SK-N-SH treated with all-trans-retinoic acid at 6 μM for 48 hours (cell line): ENCODE results near the gene IFI27L2.

Experiments used
- ATAC-seq: fragments of 200-7000 bp; cut with Tn5 transposase; 3 replicates; pipeline ENCODE4 v1.9.1; 2020; ENCODE audit warnings: mild to moderate bottlenecking, moderate library complexity
- ARNTL ChIP-seq: fragments of 450-650 bp; formaldehyde crosslinking; IDR thresholded peaks from 2 replicates; pipeline ENCODE4 v1.5.0; 2020; ENCODE audit warnings: low read depth, mild to moderate bottlenecking, moderate library complexity, borderline replicate concordance
- BACH2 ChIP-seq: fragments of 250-450 bp; sonication (Bioruptor Pico); IDR thresholded peaks from 2 replicates; pipeline ENCODE4 v1.9.0; 2021; ENCODE audit warnings: mild to moderate bottlenecking, borderline replicate concordance
- CSDC2 ChIP-seq: fragments of 250-450 bp; sonication (Bioruptor Pico); IDR thresholded peaks from 2 replicates; pipeline ENCODE4 v1.5.0; 2020; ENCODE audit warnings: mild to moderate bottlenecking, moderate library complexity
- ESRRG ChIP-seq: fragments of 250-450 bp; sonication (Bioruptor Pico); IDR thresholded peaks from 2 replicates; pipeline ENCODE4 v1.6.1; 2021; ENCODE audit warnings: mild to moderate bottlenecking
- GLIS3 ChIP-seq: fragments of 250-450 bp; sonication (Bioruptor Pico); IDR thresholded peaks from 2 replicates; pipeline ENCODE4 v1.5.0; 2020; ENCODE audit warnings: mild to moderate bottlenecking, moderate library complexity
- ISL1 ChIP-seq: fragments of 250-450 bp; sonication (Bioruptor Pico); IDR thresholded peaks from 2 replicates; pipeline ENCODE4 v2.1.2; 2022; ENCODE audit warnings: mild to moderate bottlenecking, moderate library complexity
- OSR1 ChIP-seq: fragments of 250-450 bp; sonication (Bioruptor Pico); IDR thresholded peaks from 2 replicates; pipeline ENCODE4 v1.8.0; 2022; ENCODE audit warnings: moderate library complexity, mild to moderate bottlenecking, inconsistent platforms
- PPARA ChIP-seq: fragments of 250-450 bp; sonication (Bioruptor Pico); IDR thresholded peaks from 2 replicates; pipeline ENCODE4 v1.5.0; 2020; ENCODE audit warnings: mild to moderate bottlenecking, borderline replicate concordance
- RARB ChIP-seq: fragments of 250-450 bp; sonication (Bioruptor Pico); IDR thresholded peaks from 2 replicates; pipeline ENCODE4 v1.8.0; 2021; ENCODE audit warnings: mild to moderate bottlenecking, moderate library complexity
- SNAI2 ChIP-seq: fragments of 250-450 bp; sonication (Bioruptor Pico); IDR thresholded peaks from 2 replicates; pipeline ENCODE4 v1.5.0; 2020; ENCODE audit warnings: mild to moderate bottlenecking, moderate library complexity
- TOX ChIP-seq: fragments of 250-450 bp; sonication (Bioruptor Pico); IDR thresholded peaks from 2 replicates; pipeline ENCODE4 v1.8.0; 2021; ENCODE audit warnings: mild to moderate bottlenecking, moderate library complexity, borderline replicate concordance
- ZFP3 ChIP-seq: fragments of 250-450 bp; sonication (Bioruptor Pico); IDR thresholded peaks from 2 replicates; pipeline ENCODE4 v1.5.0; 2020; ENCODE audit warnings: mild to moderate bottlenecking, moderate library complexity
- ZFP30 ChIP-seq: fragments of 450-650 bp; formaldehyde crosslinking; IDR thresholded peaks from 2 replicates; pipeline ENCODE4 v1.5.0; 2022; ENCODE audit warnings: mild to moderate bottlenecking, moderate library complexity
- ZNF565 ChIP-seq: fragments of 450-650 bp; formaldehyde crosslinking; conservative IDR thresholded peaks from 2 replicates; pipeline ENCODE4 v1.5.0; 2020; ENCODE audit warnings: low read depth, mild to moderate bottlenecking, moderate library complexity
- ZNF8 ChIP-seq: fragments of 450-650 bp; formaldehyde crosslinking; IDR thresholded peaks from 2 replicates; pipeline ENCODE4 v1.5.0; 2020; ENCODE audit warnings: mild to moderate bottlenecking, moderate library complexity
- TF ChIP-seq, protein P1 (sequence below): fragments of 250-450 bp; sonication (Bioruptor Pico); IDR thresholded peaks from 2 replicates; pipeline ENCODE4 v1.5.0; 2020; ENCODE audit warnings: mild to moderate bottlenecking, moderate library complexity
- TF ChIP-seq, protein P2 (sequence below): fragments of 250-450 bp; sonication (Bioruptor Pico); IDR thresholded peaks from 2 replicates; pipeline ENCODE4 v1.8.0; 2020; ENCODE audit warnings: mild to moderate bottlenecking, moderate library complexity, borderline replicate concordance
- TF ChIP-seq, protein P3 (sequence below): fragments of 250-450 bp; sonication (Bioruptor Pico); IDR thresholded peaks from 2 replicates; pipeline ENCODE4 v1.8.0; 2021; ENCODE audit warnings: low read depth, mild to moderate bottlenecking, moderate library complexity, borderline replicate concordance
- TF ChIP-seq, protein P4 (sequence below): fragments of 250-450 bp; sonication (Bioruptor Pico); IDR thresholded peaks from 2 replicates; pipeline ENCODE4 v1.5.1; 2021; ENCODE audit warnings: mild to moderate bottlenecking, moderate library complexity

The IFI27L2 gene

DNA sequence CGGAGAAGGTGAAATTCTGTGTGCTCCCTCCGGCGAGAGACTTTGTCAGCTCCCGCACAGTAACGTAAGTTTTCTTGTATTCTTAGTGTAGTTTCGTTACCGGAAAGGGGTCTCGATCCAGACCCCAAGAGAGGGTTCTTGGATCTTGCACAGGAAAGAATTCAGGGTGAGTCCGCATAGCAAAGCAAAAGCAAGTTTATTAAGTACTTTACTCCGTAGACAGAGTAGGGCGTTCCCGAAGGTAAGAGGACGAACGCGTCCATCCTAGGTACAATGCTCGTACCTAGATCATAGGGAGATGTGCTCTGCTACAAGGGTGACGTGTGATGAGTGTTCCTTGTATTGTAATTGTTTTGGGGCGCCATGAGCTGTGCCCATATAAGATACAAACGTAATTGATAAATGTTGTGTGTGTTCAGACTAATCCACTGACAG lies 48.0 kb downstream of the IFI27L2 start:
- no peak for TF ChIP-seq ESRRG (CRISPR knock-in tag)
- no peak for TF ChIP-seq ARNTL
- TF ChIP-seq PPARA (CRISPR knock-in tag) = no peak
- no peak for TF ChIP-seq ZFP30 (CRISPR knock-in tag)
- TF ChIP-seq, protein P1, sequence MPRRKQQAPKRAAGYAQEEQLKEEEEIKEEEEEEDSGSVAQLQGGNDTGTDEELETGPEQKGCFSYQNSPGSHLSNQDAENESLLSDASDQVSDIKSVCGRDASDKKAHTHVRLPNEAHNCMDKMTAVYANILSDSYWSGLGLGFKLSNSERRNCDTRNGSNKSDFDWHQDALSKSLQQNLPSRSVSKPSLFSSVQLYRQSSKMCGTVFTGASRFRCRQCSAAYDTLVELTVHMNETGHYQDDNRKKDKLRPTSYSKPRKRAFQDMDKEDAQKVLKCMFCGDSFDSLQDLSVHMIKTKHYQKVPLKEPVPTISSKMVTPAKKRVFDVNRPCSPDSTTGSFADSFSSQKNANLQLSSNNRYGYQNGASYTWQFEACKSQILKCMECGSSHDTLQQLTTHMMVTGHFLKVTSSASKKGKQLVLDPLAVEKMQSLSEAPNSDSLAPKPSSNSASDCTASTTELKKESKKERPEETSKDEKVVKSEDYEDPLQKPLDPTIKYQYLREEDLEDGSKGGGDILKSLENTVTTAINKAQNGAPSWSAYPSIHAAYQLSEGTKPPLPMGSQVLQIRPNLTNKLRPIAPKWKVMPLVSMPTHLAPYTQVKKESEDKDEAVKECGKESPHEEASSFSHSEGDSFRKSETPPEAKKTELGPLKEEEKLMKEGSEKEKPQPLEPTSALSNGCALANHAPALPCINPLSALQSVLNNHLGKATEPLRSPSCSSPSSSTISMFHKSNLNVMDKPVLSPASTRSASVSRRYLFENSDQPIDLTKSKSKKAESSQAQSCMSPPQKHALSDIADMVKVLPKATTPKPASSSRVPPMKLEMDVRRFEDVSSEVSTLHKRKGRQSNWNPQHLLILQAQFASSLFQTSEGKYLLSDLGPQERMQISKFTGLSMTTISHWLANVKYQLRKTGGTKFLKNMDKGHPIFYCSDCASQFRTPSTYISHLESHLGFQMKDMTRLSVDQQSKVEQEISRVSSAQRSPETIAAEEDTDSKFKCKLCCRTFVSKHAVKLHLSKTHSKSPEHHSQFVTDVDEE = no peak
- no peak for TF ChIP-seq TOX (CRISPR knock-in tag)
- no peak for TF ChIP-seq ISL1 (CRISPR knock-in tag)
- TF ChIP-seq, all 23 proteins: peak for 0
- ATAC-seq = peak; percentile 42

DNA sequence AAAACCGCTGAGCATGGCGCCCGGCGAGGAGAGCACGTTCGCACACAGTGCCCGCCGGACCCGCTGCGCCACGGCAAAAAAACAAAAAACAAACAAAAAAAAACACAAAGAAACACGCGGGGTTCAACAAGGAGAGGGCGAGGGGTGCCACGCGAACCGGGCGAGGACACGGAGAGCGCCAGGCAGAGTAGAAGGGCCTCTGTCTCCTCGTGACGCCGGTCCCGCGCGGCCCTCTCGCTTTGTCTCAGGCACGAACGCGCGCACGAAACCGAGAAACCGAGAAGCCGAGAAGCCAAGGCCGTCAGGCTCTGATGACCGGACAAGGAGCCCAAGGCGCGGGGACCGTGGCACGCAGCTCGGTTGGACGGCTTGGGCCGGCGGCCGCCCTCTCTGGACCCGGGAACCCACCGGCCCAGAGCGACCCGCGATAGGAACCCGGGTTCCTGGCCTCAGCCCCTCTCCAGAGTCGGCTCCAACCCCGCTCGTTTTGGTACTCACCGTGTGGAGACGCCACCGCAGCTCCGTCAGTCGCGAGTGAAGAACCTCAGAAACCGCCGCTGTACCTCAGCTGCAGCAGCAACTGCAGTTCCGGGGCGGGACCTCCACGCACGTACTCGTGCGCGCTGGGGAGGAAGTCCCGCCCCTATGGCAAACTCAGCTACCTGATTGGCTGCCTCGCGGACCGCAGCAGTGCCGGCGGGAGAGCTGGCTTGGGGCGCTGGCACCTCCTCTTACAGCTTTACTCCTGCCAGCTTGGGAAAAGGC lies 48.6 kb downstream of the IFI27L2 start, which contains the start of the genes DDX24 and IFI27L1:
TSS of gene DDX24 (minus strand) at position 582 of the 765 bp plus-strand sequence. CDS start 1,460 bp downstream, outside the sequence.
TSS of gene IFI27L1 (plus strand) at position 690 of the 765 bp plus-strand sequence. CDS start 15,628 bp downstream, outside the sequence.
- ATAC-seq = peak; percentile 99
- no peak for TF ChIP-seq ARNTL
- TF ChIP-seq GLIS3 (CRISPR knock-in tag) = no peak
- no peak for TF ChIP-seq ZFP30 (CRISPR knock-in tag)
- no peak for TF ChIP-seq ISL1 (CRISPR knock-in tag)
- no peak for TF ChIP-seq BACH2 (CRISPR knock-in tag)
- TF ChIP-seq ESRRG (CRISPR knock-in tag) = no peak
- no peak for TF ChIP-seq PPARA (CRISPR knock-in tag)
- no peak for TF ChIP-seq RARB (CRISPR knock-in tag)
- TF ChIP-seq TOX (CRISPR knock-in tag) = no peak
- no peak for TF ChIP-seq ZFP3 (CRISPR knock-in tag)

DNA sequence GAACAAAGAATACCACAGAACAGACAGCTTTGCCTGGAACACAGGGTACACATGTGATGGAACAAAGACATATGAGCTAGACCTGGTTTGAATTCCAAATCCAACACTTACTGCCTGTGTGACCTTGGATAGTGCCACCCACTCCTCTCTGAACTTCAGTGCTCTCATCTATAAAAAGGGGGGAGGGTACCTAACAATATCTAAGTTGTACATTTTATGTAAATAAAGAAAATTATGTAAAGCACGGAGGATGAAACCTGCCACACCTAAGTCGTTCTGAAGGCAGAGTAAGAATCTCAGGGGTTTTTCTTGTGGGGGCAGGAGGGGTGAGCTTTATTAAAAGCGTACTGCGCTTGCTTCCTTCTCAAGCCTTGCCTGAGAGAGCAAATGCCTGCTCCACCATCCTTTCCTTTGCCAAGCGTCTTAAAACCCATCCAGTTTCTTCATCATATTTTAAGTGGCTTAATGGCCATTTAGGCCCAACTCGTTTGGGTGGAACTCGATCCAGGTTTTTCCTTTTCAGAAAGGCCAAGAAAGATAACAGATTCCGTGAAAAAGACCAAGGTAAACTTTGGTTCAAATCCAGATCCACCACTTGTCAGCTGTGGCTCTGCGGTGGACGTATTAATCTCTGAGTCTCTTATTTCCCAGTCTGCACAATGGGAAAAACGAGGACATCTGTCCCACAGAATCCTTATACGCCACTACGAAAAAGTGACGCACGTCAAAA lies 49.3 kb downstream of the IFI27L2 start:
- no peak for ATAC-seq
- no peak for TF ChIP-seq PPARA (CRISPR knock-in tag)
- TF ChIP-seq ZNF8 (CRISPR knock-in tag) = no peak
- TF ChIP-seq, protein P2, sequence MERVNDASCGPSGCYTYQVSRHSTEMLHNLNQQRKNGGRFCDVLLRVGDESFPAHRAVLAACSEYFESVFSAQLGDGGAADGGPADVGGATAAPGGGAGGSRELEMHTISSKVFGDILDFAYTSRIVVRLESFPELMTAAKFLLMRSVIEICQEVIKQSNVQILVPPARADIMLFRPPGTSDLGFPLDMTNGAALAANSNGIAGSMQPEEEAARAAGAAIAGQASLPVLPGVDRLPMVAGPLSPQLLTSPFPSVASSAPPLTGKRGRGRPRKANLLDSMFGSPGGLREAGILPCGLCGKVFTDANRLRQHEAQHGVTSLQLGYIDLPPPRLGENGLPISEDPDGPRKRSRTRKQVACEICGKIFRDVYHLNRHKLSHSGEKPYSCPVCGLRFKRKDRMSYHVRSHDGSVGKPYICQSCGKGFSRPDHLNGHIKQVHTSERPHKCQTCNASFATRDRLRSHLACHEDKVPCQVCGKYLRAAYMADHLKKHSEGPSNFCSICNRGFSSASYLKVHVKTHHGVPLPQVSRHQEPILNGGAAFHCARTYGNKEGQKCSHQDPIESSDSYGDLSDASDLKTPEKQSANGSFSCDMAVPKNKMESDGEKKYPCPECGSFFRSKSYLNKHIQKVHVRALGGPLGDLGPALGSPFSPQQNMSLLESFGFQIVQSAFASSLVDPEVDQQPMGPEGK (CRISPR knock-in tag) = no peak
- TF ChIP-seq ARNTL = no peak
- TF ChIP-seq, protein P3, sequence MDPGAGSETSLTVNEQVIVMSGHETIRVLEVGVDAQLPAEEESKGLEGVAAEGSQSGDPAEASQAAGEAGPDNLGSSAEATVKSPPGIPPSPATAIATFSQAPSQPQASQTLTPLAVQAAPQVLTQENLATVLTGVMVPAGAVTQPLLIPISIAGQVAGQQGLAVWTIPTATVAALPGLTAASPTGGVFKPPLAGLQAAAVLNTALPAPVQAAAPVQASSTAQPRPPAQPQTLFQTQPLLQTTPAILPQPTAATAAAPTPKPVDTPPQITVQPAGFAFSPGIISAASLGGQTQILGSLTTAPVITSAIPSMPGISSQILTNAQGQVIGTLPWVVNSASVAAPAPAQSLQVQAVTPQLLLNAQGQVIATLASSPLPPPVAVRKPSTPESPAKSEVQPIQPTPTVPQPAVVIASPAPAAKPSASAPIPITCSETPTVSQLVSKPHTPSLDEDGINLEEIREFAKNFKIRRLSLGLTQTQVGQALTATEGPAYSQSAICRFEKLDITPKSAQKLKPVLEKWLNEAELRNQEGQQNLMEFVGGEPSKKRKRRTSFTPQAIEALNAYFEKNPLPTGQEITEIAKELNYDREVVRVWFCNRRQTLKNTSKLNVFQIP (CRISPR knock-in tag) = no peak
- TF ChIP-seq, protein P1 = no peak
- TF ChIP-seq ZFP30 (CRISPR knock-in tag) = no peak
- TF ChIP-seq ZNF565 (CRISPR knock-in tag) = no peak
- no peak for TF ChIP-seq GLIS3 (CRISPR knock-in tag)
- no peak for TF ChIP-seq CSDC2 (CRISPR knock-in tag)
- no peak for TF ChIP-seq ESRRG (CRISPR knock-in tag)
- TF ChIP-seq ZFP3 (CRISPR knock-in tag) = no peak
- no peak for TF ChIP-seq OSR1 (CRISPR knock-in tag)
- no peak for TF ChIP-seq TOX (CRISPR knock-in tag)
- TF ChIP-seq SNAI2 (CRISPR knock-in tag) = no peak
- no peak for TF ChIP-seq BACH2 (CRISPR knock-in tag)
- no peak for TF ChIP-seq RARB (CRISPR knock-in tag)
- TF ChIP-seq, protein P4, sequence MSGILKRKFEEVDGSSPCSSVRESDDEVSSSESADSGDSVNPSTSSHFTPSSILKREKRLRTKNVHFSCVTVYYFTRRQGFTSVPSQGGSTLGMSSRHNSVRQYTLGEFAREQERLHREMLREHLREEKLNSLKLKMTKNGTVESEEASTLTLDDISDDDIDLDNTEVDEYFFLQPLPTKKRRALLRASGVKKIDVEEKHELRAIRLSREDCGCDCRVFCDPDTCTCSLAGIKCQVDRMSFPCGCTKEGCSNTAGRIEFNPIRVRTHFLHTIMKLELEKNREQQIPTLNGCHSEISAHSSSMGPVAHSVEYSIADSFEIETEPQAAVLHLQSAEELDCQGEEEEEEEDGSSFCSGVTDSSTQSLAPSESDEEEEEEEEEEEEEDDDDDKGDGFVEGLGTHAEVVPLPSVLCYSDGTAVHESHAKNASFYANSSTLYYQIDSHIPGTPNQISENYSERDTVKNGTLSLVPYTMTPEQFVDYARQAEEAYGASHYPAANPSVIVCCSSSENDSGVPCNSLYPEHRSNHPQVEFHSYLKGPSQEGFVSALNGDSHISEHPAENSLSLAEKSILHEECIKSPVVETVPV (CRISPR knock-in tag) = no peak
